Measurements from ENCODE around the gene ERC1. TPM values are rescaled to one million over a fixed set of nuclear protein-coding genes. Genes with fewer than 3 reads are reported as not detected.

The ERC1 gene
- total RNA-seq, 1 experiment from 2014 or later: 40.4 TPM

DNA sequence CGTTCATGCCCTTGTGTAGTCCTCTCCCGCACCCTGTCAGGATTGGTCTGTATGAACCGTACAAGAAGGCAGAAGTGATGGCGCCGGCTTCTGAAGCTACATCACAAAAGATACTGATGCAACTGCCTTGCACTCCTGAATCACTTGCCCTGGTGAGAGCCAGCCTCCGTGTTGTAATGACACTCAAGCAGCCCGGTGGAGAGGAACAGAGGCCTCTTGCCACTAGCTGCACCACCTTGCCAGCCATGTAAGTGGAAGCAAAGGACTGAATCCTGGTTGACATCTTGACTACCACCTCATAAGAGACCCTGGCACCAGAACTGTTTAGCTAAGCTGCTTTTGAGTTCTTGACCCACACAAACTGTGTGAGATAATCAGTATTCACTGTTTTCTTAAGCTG, 266.0 kb downstream of the ERC1 start:
- Histone ChIP-seq H3K36me3 (ENCODE audit: control insufficient read depth, insufficient read depth, low read length) (no peaks in the 10 kb centered on the region), H3K27me3 (ENCODE audit: control insufficient read depth, insufficient read depth, low read length) (no peaks in the 10 kb centered on the region), H3K4me3 (ENCODE audit: low read depth in 2 of 2, low read length in 2 of 2) (no peak overlapping the region), H3K4me1 (ENCODE audit: control insufficient read depth, insufficient read depth, low read length) (no peaks in the 10 kb centered on the region), H3K27ac (ENCODE audit: low read length) (no peak overlapping the region), H3K9me3 (ENCODE audit: control insufficient read depth, insufficient read depth, low read depth, low read length) (no peaks in the 10 kb centered on the region)
- intact Hi-C loops (cut with micrococcal nuclease; ENCODE audit: unreplicated experiment): no loop called here
- in situ Hi-C loops (cut with HindIII; ENCODE audit: low pct_unique_long_range_greater_than_20kb, low sequenced_read_pairs): no loop called here
- TF ChIP-seq, protein P1, sequence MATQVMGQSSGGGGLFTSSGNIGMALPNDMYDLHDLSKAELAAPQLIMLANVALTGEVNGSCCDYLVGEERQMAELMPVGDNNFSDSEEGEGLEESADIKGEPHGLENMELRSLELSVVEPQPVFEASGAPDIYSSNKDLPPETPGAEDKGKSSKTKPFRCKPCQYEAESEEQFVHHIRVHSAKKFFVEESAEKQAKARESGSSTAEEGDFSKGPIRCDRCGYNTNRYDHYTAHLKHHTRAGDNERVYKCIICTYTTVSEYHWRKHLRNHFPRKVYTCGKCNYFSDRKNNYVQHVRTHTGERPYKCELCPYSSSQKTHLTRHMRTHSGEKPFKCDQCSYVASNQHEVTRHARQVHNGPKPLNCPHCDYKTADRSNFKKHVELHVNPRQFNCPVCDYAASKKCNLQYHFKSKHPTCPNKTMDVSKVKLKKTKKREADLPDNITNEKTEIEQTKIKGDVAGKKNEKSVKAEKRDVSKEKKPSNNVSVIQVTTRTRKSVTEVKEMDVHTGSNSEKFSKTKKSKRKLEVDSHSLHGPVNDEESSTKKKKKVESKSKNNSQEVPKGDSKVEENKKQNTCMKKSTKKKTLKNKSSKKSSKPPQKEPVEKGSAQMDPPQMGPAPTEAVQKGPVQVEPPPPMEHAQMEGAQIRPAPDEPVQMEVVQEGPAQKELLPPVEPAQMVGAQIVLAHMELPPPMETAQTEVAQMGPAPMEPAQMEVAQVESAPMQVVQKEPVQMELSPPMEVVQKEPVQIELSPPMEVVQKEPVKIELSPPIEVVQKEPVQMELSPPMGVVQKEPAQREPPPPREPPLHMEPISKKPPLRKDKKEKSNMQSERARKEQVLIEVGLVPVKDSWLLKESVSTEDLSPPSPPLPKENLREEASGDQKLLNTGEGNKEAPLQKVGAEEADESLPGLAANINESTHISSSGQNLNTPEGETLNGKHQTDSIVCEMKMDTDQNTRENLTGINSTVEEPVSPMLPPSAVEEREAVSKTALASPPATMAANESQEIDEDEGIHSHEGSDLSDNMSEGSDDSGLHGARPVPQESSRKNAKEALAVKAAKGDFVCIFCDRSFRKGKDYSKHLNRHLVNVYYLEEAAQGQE (IDR thresholded peaks at IDR 0.05; ENCODE audit: insufficient read depth in 1 of 2, low read depth in 2 of 2, low read length in 1 of 2): no peak
- TF ChIP-seq TCF7L2 (IDR thresholded peaks at IDR 0.05; ENCODE audit: low read depth, low read length) (no peak), SIN3A (IDR thresholded peaks at IDR 0.05; ENCODE audit: borderline replicate concordance, insufficient read depth, low read depth, low read length) (no peak), POLR2AphosphoS5 (IDR thresholded peaks at IDR 0.05; ENCODE audit: low read depth, low read length) (no peak)
- TF ChIP-seq, protein P2, sequence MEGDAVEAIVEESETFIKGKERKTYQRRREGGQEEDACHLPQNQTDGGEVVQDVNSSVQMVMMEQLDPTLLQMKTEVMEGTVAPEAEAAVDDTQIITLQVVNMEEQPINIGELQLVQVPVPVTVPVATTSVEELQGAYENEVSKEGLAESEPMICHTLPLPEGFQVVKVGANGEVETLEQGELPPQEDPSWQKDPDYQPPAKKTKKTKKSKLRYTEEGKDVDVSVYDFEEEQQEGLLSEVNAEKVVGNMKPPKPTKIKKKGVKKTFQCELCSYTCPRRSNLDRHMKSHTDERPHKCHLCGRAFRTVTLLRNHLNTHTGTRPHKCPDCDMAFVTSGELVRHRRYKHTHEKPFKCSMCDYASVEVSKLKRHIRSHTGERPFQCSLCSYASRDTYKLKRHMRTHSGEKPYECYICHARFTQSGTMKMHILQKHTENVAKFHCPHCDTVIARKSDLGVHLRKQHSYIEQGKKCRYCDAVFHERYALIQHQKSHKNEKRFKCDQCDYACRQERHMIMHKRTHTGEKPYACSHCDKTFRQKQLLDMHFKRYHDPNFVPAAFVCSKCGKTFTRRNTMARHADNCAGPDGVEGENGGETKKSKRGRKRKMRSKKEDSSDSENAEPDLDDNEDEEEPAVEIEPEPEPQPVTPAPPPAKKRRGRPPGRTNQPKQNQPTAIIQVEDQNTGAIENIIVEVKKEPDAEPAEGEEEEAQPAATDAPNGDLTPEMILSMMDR (IDR thresholded peaks at IDR 0.05): no peak
- ChIA-PET POLR2A (no interaction called here), CTCF (no interaction called here)
- DNase-seq (ENCODE audit: low read depth, low spot score) (no peak), ATAC-seq (no peak)
- BruUV-seq (replicated peaks): no TSS peak

DNA sequence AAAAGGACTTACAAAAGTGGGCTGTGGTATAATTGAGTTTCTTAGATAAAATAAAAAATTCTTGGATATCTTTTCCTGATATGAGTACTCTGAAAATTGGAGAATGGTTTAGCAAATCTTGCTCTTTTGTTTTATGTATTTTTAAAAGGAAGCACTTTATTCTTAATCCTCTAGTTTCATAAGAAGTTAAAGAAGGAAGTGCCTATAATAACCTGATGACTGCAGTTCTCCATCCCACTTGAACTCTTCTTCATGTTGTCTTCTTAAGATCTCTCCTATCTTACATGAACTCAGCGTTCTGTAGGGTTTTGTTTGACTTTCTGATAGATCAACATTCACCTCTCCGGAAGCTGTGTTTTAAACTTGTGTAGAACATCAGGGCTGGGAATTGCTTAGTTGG, 271.0 kb downstream of the ERC1 start:
- BruUV-seq (replicated peaks): no TSS peak
- H3K4me1 ChIP-seq (ENCODE audit: control insufficient read depth, insufficient read depth, low read length): no peaks in the 10 kb centered on the region
- ChIA-PET CTCF (no interaction called here), POLR2A (no interaction called here)
- H3K4me3 ChIP-seq (ENCODE audit: low read depth in 2 of 2, low read length in 2 of 2): no peak overlapping the region
- intact Hi-C loops (cut with micrococcal nuclease; ENCODE audit: unreplicated experiment) (no loop called here), in situ Hi-C loops (cut with HindIII; ENCODE audit: low pct_unique_long_range_greater_than_20kb, low sequenced_read_pairs) (no loop called here)
- no peaks in the 10 kb centered on the region for H3K36me3 ChIP-seq (ENCODE audit: control insufficient read depth, insufficient read depth, low read length)
- no peaks in the 10 kb centered on the region for H3K27me3 ChIP-seq (ENCODE audit: control insufficient read depth, insufficient read depth, low read length)
- H3K27ac ChIP-seq (ENCODE audit: low read length): no peak overlapping the region
- TF ChIP-seq, protein P1 (IDR thresholded peaks at IDR 0.05; ENCODE audit: insufficient read depth in 1 of 2, low read depth in 2 of 2, low read length in 1 of 2): no peak
- TF ChIP-seq SIN3A (IDR thresholded peaks at IDR 0.05; ENCODE audit: borderline replicate concordance, insufficient read depth, low read depth, low read length) (no peak), TCF7L2 (IDR thresholded peaks at IDR 0.05; ENCODE audit: low read depth, low read length) (no peak)
- TF ChIP-seq, protein P2 (IDR thresholded peaks at IDR 0.05): no peak
- no peaks in the 10 kb centered on the region for H3K9me3 ChIP-seq (ENCODE audit: control insufficient read depth, insufficient read depth, low read depth, low read length)
- no peak for DNase-seq (ENCODE audit: low read depth, low spot score)
- ATAC-seq: no peak
